OCI-M1 (cell line): ENCODE data around the gene RABGEF1.
A peak's percentile ranks its signal among the peaks of the same experiment; 100 is the strongest.
"Not testable (repeated sequence)": the region's sequence is repeated elsewhere in the genome, so short reads cannot be mapped to it uniquely, and the experiment has no call there.

ENCODE experiments used
- DNase-seq: peaks from one replicate; lab custom pipeline; 2025; lab: John Stamatoyannopoulos, UW

Gene RABGEF1

GRCh38 chr7:66740302-66740979 is at the start of gene RABGEF1:
TSS of gene RABGEF1 (plus strand) at chr7:66740733. CDS start at chr7:66771900, 31,167 bp downstream.
- peak; percentile 99 for DNase-seq

- no peak for DNase-seq
Observed at GRCh38 chr7:66693331-66693730, 47.2 kb upstream of the RABGEF1 start.

- no peak for DNase-seq
Observed at GRCh38 chr7:66694286-66694685, 46.2 kb upstream of the RABGEF1 start.

GRCh38 chr7:66695417-66695816 is 45.1 kb upstream of the RABGEF1 start:
- DNase-seq = not testable (repeated sequence)

GRCh38 chr7:66696134-66696533 is 44.4 kb upstream of the RABGEF1 start:
- DNase-seq = not testable (repeated sequence)

GRCh38 chr7:66696774-66697191 is 43.8 kb upstream of the RABGEF1 start:
- no peak for DNase-seq

- DNase-seq = no peak
Observed at GRCh38 chr7:66697449-66698438, 42.8 kb upstream of the RABGEF1 start.

GRCh38 chr7:66698652-66699205 is 41.8 kb upstream of the RABGEF1 start:
- DNase-seq = no peak

GRCh38 chr7:66699998-66700397 is 40.5 kb upstream of the RABGEF1 start:
- no peak for DNase-seq

GRCh38 chr7:66700633-66701131 is 39.9 kb upstream of the RABGEF1 start:
- DNase-seq = no peak

GRCh38 chr7:66707825-66708224 is 32.7 kb upstream of the RABGEF1 start:
- DNase-seq = no peak

- DNase-seq = not testable (repeated sequence)
Observed at GRCh38 chr7:66710752-66711151, 29.8 kb upstream of the RABGEF1 start.

GRCh38 chr7:66713687-66714086 is 26.8 kb upstream of the RABGEF1 start:
- no peak for DNase-seq

- DNase-seq = not testable (repeated sequence)
Observed at GRCh38 chr7:66716634-66717033, 23.9 kb upstream of the RABGEF1 start.

- peak; percentile 37 for DNase-seq
Observed at GRCh38 chr7:66720561-66720960, 20.0 kb upstream of the RABGEF1 start.

GRCh38 chr7:66725843-66726242 is 14.7 kb upstream of the RABGEF1 start:
- no peak for DNase-seq

- no peak for DNase-seq
Observed at GRCh38 chr7:66727058-66727457, 13.5 kb upstream of the RABGEF1 start.

GRCh38 chr7:66728571-66728970 is 12.0 kb upstream of the RABGEF1 start:
- no peak for DNase-seq

GRCh38 chr7:66729274-66729673 is 11.3 kb upstream of the RABGEF1 start:
- no peak for DNase-seq

GRCh38 chr7:66731986-66732385 is 8.5 kb upstream of the RABGEF1 start:
- no peak for DNase-seq

GRCh38 chr7:66732439-66732838 is 8.1 kb upstream of the RABGEF1 start:
- DNase-seq = no peak

- DNase-seq = no peak
Observed at GRCh38 chr7:66734006-66734405, 6.5 kb upstream of the RABGEF1 start.
